AG10803 (cell line): Measurements from ENCODE around the gene SPINT2.
A peak's percentile ranks its signal among the peaks of the same experiment; 100 is the strongest.

Source experiments
- DNase-seq: peaks from one replicate; pipeline ENCODE4 v3.0.0; 2010; ENCODE audit warnings: low read depth
- H3K4me3 ChIP-seq: 2 replicates; pipeline ENCODE4 v1.5.1; 2011; ENCODE audit warnings: mild to moderate bottlenecking, low read length, control low read depth
- CTCF ChIP-seq: conservative IDR thresholded peaks from 2 replicates; pipeline ENCODE4 v1.5.1; 2011; ENCODE audit warnings: mild to moderate bottlenecking, low read length, control low read depth, inconsistent platforms

SPINT2 gene

GRCh38 chr19:38264486-38265212 lies at the start of gene SPINT2:
Gene SPINT2 (plus strand): TSS chr19:38264573. CDS start chr19:38264893, 320 bp downstream.
- no peak for TF ChIP-seq CTCF
- H3K4me3 ChIP-seq = peak within 1 kb of the TSS; percentile 47
- no peak for DNase-seq

GRCh38 chr19:38216785-38217641 lies 47.4 kb upstream of the SPINT2 start:
- DNase-seq = no peak
- TF ChIP-seq CTCF = no peak
- H3K4me3 ChIP-seq = no peak overlapping the region

GRCh38 chr19:38218204-38218603 lies 46.2 kb upstream of the SPINT2 start:
- no peak overlapping the region for H3K4me3 ChIP-seq
- no peak for TF ChIP-seq CTCF
- DNase-seq = no peak

GRCh38 chr19:38219221-38219620 lies 45.2 kb upstream of the SPINT2 start:
- no peak for DNase-seq
- no peak overlapping the region for H3K4me3 ChIP-seq
- no peak for TF ChIP-seq CTCF

- no peak for DNase-seq
- no peak for TF ChIP-seq CTCF
Observed at GRCh38 chr19:38221421-38221820, 43.0 kb upstream of the SPINT2 start.

GRCh38 chr19:38221919-38222830 lies 42.2 kb upstream of the SPINT2 start:
- DNase-seq = no peak
- no peak for TF ChIP-seq CTCF
- no peak overlapping the region for H3K4me3 ChIP-seq

More at GRCh38 chr19:38221421-38221820, 43.0 kb upstream of the SPINT2 start:
- no peak overlapping the region for H3K4me3 ChIP-seq
